Urinary bladder (tissue), 4 donors: ENCODE data around the gene GPR107. TPM values are rescaled to one million over a fixed set of nuclear protein-coding genes. Genes with fewer than 3 reads are reported as not detected.
"Not testable (repeated sequence)": the region's sequence is repeated elsewhere in the genome, so short reads cannot be mapped to it uniquely, and the experiment has no call there.

Source experiments
- DNase-seq: peaks from one replicate; pipeline ENCODE4 v3.0.0-alpha.2; 2015; ENCODE audit errors: extremely low spot score
- H3K27ac ChIP-seq: one replicate; pipeline ENCODE4 v1.5.1; 2013; ENCODE audit warnings: low read depth, mild to moderate bottlenecking, moderate library complexity
- H3K36me3 ChIP-seq: one replicate; pipeline ENCODE4 v1.6.1; 2013; ENCODE audit warnings: mild to moderate bottlenecking, moderate library complexity; ENCODE audit not compliant: insufficient read depth
- H3K4me1 ChIP-seq: one replicate; pipeline ENCODE4 v1.6.1; 2013; ENCODE audit warnings: mild to moderate bottlenecking, moderate library complexity; ENCODE audit not compliant: insufficient read depth
- H3K4me3 ChIP-seq: one replicate; pipeline ENCODE4 v1.5.1; 2013; ENCODE audit warnings: low read depth, low read length
- whole genome bisulfite sequencing: extraction: QIAGEN DNeasy Blood & Tissue Kit; methylation state at CpG from one replicate; pipeline ENCODE4 v1.1.7; 2013; 5-methylcytosine and 5-hydroxymethylcytosine counted together
- polyA plus RNA-seq: library from polyadenylated mRNA; stranded (reverse); fragments of 200-250 nt; gene quantifications from one replicate; pipeline ENCODE4 v1.2.3, GENCODE V29; 2013
- total RNA-seq: library from RNA; depleted of rRNA; stranded (reverse); fragments of >200 nt; gene quantifications from one replicate; pipeline ENCODE4 v1.2.3, GENCODE V29; 2014
- donor health status: healthy with polysubstance abuse.
- donor health status: healthy.

Gene GPR107
- total and polyA plus RNA-seq, 2 donors: 27.6 to 30.1 TPM

DNA sequence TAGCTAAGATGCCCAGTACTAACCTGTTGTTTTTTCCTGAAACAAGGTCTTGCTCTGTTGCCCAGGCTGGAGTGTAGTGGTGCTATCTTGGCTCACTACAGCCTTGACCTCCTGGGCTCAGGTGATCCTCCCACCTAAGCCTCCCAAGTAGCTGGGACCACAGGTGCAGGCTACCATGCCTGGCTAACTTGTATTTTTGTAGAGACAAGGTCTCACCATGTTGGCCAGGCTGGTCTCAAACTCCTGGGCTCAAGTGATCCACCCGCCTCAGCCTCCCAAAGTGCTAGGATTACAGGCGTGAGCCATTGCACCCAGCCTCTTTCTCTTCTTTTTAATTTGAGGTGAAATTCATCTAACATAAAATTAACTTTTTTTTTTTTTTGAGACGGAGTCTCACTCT lies 31.9 kb upstream of the GPR107 start:
- H3K27ac ChIP-seq, H3K36me3 ChIP-seq, DNase-seq, H3K4me3 ChIP-seq, H3K4me1 ChIP-seq: not testable (repeated sequence)
- WGBS: 94% methylated on average over 3 of the region's 3 CpGs

DNA sequence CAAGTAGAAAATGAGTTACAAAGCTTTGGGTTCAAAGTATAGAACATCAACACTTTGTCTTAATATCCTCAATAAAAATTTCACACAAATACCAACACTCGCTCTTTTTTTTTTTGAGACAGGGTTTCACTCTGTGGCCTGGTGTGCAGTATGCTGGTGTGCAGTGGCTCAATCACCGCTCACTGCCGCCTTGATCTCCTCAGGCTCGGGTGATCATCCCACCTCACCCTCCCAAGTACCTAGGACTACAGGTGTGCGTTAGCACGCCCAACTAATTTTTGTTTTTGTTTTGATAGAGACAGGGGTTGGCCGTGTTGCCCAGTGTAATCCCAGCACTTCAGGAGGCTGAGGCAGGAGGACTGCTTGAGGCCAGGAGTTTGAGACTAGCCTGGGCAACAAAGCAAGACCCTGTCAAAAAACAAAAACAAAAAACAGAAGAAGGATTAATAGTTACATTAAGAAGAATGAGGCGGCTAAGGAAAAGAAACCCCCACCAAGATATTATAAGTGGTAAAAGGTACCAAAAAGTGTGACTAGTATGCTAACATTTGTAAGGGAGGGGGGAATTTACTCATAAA lies 31.1 kb upstream of the GPR107 start:
- Histone ChIP-seq H3K4me1 (peaks cover 2% of the 10 kb centered on the region), H3K36me3 (no peaks in the 10 kb centered on the region), H3K27ac (no peak overlapping the region), H3K4me3 (no peak overlapping the region)
- 84% methylated on average over 8 of the region's 8 CpGs for WGBS
- DNase-seq: no peak

DNA sequence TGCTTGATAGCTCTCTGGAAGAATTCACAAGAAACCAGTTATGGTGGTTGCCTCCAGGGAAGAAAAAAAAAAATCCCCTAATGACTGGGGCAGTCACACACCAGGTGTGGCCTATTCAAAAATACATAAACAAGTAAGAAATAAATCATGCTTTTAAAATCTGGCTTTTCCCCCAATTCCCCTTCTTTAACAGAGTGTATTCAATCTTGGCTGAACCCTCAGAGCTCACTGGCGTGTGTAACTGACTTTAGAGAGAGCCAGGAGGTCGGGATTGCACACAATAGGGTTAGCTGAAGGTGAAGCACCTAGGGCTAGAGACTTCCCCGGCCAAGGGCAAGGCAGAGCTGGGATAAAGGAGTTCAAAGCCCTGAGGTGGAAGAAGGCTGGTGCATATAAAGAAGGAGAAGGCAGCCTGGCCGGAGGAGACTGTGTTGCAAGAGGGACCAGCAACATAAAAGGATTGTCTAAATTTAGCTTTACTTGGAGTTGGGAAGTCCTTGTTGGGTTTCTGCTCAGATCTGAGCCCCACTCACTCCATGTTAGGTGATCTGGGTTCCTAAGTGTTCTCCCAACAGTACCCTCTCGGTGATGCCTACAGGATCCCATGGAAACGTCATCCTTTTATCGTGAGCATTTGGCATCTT lies 30.4 kb upstream of the GPR107 start:
- no peaks in the 10 kb centered on the region for H3K36me3 ChIP-seq
- WGBS: 50% methylated on average over 7 of the region's 7 CpGs
- H3K4me1 ChIP-seq: peaks cover 2% of the 10 kb centered on the region
- no peak overlapping the region for H3K4me3 ChIP-seq
- H3K27ac ChIP-seq: peak overlapping the region; percentile 41
- DNase-seq: no peak

DNA sequence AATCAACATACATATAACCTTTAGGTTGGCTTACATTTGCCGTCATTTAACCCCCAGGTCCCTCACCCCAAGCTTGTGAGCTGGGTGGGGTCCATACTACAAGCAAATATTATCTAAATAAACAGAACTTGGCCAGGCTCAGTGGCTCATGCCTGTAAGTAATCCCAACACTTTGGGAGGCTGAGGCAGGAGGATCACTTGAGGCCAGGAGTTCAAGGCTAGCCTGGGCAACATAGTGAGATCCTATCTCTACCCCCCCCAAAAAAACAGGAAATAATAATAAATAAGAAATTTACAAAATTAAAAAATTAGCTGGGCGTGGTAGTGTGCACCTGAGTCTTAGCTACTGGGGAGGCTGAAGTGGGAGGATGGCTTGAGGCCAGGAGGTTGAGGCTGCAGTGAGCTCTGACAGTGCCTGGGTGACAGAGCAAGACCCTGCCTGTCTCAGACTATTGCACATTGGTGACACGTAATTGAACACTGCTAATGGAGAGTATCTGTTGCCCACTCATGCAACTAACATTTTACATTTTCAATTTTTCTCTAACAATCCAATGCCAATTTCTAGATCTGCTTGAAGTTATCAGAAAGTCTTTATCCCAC lies 29.6 kb upstream of the GPR107 start:
- Histone ChIP-seq H3K27ac (no peak overlapping the region), H3K4me3 (no peak overlapping the region), H3K36me3 (no peaks in the 10 kb centered on the region), H3K4me1 (peaks cover 2% of the 10 kb centered on the region)
- DNase-seq: no peak
- WGBS: 81% methylated on average over 3 of the region's 3 CpGs

DNA sequence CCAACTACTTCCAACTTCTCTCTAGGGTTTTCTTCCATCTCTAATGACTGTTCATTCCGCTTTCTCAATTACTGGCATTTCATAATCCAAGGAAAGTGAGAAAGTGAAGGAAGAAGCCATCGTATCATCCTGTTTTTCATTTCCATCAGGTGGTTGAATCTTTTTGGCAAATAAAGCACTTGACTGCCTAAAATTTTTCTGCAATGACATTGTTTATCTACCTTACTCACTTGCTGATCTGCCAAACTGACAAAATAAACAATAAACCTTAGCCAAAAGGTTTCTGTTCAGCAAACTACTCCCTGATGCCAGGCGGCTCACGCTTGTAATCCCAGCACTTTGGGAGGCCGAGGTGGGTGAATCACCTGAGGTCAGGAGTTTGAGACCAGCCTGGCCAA lies 29.1 kb upstream of the GPR107 start:
- no peak for DNase-seq
- Histone ChIP-seq H3K36me3 (no peaks in the 10 kb centered on the region), H3K4me1 (peaks cover 2% of the 10 kb centered on the region), H3K4me3 (no peak overlapping the region), H3K27ac (no peak overlapping the region)
- 62% methylated on average over 5 of the region's 5 CpGs for WGBS

DNA sequence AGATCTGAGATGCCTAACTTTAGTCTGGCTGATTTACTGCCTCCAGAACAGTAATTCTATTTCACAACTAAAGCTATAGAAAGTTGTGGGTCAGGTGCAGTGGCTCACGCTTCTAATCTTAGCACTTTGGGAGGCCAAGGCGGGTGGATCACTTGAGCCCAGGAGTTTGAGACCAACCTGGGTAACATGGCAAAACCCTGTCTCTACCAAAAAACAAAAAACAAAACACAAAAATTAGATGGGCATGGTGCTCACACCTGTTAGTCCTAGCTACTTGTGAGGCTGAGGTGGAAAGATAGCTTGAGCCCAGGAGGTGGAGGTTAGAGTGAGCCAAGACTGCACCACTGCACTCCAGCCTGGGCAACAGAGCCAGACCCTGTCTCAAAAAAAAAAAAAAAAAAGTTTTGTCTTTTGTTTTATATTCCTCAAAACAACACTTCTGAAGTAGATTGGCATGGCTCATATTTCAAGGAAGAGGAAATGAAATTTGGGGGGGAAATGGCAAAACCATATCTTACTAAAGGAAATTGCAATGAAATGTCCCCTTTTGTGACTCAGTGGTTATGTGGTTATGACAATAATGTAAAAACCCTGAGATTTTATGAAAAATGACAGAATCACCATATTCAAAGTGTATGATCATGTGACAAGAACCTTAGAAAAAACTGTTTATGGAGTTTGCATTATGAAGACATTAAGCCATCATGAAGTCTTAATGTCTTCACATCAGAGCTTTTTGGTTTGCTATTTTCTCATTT lies 26.9 kb upstream of the GPR107 start:
- Histone ChIP-seq H3K36me3 (no peaks in the 10 kb centered on the region), H3K4me3 (no peak overlapping the region), H3K27ac (no peak overlapping the region), H3K4me1 (peaks cover 2% of the 10 kb centered on the region)
- no peak for DNase-seq
- 80% methylated on average over 2 of the region's 2 CpGs for WGBS

DNA sequence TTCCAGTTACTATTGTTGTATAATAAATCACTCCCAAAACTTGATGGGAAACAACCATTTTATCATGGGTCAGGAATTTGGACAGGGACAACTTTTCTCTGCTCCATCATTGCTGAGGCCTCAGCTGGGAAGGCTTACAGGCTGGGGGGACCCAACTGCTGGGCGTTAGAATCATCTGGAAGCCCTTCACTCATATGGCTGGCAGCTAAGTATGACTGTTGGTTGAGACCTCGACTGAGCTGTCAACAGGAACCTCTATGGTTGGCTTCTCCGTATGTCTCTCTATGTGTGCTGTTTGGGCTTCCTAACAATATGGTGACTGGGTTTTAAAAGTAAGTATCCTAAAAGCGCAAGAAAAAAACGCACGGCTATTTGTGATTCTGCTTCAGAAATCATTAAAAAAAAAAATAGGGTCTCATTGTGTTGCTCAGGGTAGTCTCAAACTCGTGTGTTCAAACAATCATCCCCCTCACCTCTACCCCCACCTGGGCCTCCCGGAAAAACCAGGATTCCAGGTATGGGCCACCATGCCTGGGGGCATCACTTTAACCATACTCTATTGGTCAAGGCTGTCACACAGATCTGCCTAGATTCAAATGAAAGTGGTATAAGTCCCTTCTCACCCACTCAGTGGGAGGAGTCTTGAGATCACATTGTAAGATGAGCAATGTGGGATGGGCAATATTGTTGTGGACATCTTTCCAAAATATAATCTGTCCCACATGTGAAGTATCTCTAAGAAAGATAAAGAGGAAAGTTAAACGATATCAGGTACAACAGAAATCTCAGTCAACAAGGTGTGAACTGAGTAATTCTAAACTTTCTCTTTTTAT lies 26.0 kb upstream of the GPR107 start:
- peaks cover 2% of the 10 kb centered on the region for H3K4me1 ChIP-seq
- DNase-seq: no peak
- H3K27ac ChIP-seq: no peak overlapping the region
- no peaks in the 10 kb centered on the region for H3K36me3 ChIP-seq
- H3K4me3 ChIP-seq: no peak overlapping the region
- 88% methylated on average over 9 of the region's 9 CpGs for WGBS

DNA sequence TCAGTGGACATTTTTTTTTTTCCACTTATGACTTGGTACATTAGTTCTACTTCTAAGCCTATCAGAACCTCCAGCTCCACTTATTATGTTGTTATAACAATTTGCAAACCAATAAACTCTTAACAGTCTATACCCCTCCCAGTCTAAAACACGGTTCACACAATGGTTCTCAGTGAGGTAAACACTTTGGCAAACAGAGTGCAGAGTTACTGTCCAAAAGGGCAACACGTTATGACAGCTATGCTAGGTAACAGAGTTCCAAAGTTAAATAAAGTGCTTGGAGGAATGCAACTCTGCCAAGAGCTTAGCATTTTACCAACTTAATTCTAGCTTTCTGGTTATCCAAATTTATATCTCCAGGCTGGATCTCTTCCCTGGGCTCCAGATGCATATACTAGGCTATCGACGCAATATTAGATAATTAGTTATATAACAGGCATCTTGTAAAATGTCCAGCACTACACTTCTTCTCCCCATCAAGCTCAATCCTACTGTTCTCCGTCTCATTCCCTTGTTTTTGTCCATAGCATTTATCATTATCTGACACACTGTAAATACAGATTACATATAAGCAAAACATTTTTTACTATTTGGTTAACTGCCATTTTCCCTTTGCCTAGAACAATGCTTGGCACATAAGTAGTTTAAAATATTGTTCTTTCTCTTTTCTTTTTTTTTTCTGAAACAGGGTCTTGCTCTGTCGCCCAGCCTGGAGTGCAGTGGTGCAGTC lies 25.0 kb upstream of the GPR107 start:
- no peak for DNase-seq
- no peak overlapping the region for H3K27ac ChIP-seq
- WGBS: 30% methylated on average over 6 of the region's 6 CpGs
- H3K36me3 ChIP-seq: no peaks in the 10 kb centered on the region
- no peak overlapping the region for H3K4me3 ChIP-seq
- H3K4me1 ChIP-seq: no peaks in the 10 kb centered on the region

DNA sequence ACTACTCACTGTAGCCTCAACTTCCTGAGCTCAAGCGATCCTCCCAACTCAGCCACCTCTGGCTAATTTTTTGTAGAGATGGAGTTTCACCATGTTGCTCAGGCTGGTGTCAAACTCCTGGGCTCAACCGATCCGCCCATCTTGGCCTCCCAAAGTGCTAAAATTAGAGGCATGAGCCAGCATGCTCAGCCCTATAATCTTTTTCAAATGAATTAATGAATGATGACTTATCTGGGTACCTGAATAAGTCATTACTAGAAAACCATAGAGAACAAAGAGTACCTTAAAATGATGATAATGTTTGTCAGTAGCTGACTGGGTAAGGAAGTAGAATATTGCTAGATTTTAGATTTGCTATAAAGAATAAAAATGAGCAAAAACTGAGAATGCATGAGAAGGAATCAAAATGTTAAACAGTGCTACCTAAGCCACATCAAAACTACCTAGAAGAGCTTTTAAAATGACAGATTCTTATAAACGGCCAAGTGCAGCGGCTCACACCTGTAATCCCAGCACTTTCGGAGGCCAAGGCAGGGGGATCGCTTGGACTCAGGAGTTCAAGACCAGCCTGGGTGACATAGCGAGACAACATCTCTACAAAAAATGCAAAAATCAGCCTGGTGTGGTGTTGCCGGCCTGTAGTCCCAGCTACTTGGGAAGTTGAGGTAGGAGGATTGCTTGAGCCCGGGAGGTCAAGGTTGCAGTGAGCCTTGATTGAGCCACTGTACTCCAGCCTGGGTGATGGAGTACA lies 24.3 kb upstream of the GPR107 start:
- Histone ChIP-seq H3K27ac (no peak overlapping the region), H3K4me1 (no peaks in the 10 kb centered on the region), H3K4me3 (no peak overlapping the region), H3K36me3 (no peaks in the 10 kb centered on the region)
- 81% methylated on average over 10 of the region's 10 CpGs for WGBS
- DNase-seq: no peak

DNA sequence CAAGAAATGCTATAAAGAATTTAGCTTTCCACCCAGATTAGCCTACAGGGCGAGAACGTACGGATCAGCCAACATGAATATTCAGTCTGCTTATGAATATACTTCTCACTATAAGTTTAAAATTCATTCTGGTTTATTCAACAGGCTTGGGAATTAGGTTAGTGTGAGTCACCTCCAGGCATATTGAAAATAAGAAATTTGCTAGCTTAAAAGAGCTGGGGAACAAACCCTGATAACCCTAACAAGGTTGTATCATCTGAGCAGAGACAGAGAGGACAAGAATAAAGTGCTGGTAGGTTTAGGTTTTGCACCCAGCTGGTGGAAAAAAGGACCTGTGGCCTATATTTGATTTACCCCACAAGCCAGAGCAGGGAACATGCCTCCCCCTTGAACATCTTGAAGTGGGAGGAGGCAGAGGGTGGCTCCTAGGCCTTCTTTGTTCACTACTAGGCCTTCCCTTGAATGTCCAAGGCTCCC lies 23.0 kb upstream of the GPR107 start:
- 61% methylated on average over 3 of the region's 3 CpGs for WGBS
- Histone ChIP-seq H3K36me3 (no peaks in the 10 kb centered on the region), H3K4me1 (no peaks in the 10 kb centered on the region), H3K27ac (no peak overlapping the region), H3K4me3 (no peak overlapping the region)
- DNase-seq: no peak

DNA sequence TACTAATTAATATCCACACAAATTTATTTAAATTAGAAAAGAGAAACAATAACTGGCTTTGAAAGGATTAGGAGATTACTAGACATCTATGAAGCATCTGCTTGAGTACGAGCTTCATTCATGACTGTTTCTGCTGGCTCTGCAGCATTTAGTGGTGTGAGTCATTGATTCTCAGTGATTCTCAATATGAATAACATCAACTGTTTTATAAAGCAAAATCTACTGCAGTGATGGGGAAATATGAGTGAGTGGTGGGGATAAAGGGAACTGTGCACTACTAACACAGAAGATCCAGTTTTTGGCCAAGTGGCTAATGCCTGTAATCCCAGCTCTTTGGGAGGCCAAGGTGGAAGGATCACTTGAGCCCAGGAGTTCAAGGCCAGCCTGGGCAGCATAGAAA lies 19.1 kb upstream of the GPR107 start:
- WGBS: 20% methylated on average over 1 of the region's 1 CpG
- no peak overlapping the region for H3K4me3 ChIP-seq
- no peak for DNase-seq
- H3K27ac ChIP-seq: no peak overlapping the region
- no peaks in the 10 kb centered on the region for H3K4me1 ChIP-seq
- no peaks in the 10 kb centered on the region for H3K36me3 ChIP-seq

DNA sequence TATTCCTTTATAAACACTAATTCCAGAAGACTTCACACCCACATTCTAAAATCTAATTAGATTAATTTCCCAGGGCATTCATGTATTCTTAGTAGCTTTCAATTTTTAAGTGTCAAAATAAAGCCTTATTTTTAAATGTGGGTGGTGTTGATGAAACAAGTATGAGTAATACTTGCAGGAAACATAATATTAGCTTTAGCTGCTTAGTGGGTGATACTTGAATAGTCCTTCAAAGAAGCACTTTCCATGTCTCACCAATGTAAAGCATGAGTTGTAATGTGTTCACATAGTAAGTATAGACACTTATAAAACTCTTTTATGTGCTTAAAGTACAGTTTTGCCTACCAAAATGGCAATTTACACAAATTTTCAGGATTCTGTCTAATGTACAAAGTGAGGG lies 17.6 kb upstream of the GPR107 start:
- H3K4me3 ChIP-seq: no peak overlapping the region
- H3K36me3 ChIP-seq: no peaks in the 10 kb centered on the region
- no peak for DNase-seq
- H3K4me1 ChIP-seq: no peaks in the 10 kb centered on the region
- H3K27ac ChIP-seq: no peak overlapping the region
